ENCODE data around the gene CHD5. TPM values are rescaled to one million over a fixed set of nuclear protein-coding genes. Genes with fewer than 3 reads are reported as not detected.

CHD5 gene
- polyA plus RNA-seq, 3 donors: 0.07 TPM; not detected in 2

DNA sequence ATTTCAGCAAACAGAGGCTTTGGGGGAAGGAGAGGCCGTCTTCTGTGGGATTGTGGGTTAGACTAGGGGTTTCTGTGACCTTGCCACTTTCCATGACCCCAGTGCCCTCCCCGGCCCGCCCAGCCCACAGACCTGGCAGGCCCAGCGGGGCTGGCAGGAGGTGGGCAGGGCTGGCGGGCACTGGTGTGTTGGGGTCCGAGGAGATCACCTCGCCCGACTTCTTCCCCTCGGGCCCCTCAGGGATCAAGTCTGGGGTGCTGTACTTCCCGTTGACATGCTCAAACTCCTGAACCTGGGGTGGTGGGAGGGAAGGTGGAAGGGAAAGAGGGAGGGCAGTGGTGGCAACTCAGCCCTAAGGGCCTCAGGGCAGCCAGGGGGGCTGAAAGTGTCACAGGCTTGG is 56.3 kb downstream of the CHD5 start:
- H3K4me1 Mint-ChIP-seq: peaks cover 24% of the 10 kb centered on the region
- H3K27me3 Mint-ChIP-seq (ENCODE audit: low read depth in 3 of 3): peaks cover 4 to 13% (median 12%) of the 10 kb centered on the region in 3 donors
- no peaks in the 10 kb centered on the region for H3K36me3 ChIP-seq (replicated peaks in 1 of 2; ENCODE audit: control insufficient read depth in 1 of 2, insufficient read depth in 2 of 2, low read length in 2 of 2)
- no peak overlapping the region for H3K27ac ChIP-seq (ENCODE audit: low read depth in 1 of 2, low read length in 2 of 2)
- no peaks in the 10 kb centered on the region for H3K79me2 ChIP-seq (ENCODE audit: insufficient read depth, low read length)
- TF ChIP-seq CTCF (IDR thresholded peaks at IDR 0.05): no peak
- no peak overlapping the region for H3K27ac Mint-ChIP-seq
- H3K9me3 Mint-ChIP-seq: peaks cover 0 to 5% (median 0%) of the 10 kb centered on the region in 7 donors
- no peak for DNase-seq
- H2AFZ ChIP-seq (ENCODE audit: insufficient read depth, low read depth, low read length, poor library complexity, severe bottlenecking): no peak overlapping the region
- no peaks in the 10 kb centered on the region for H4K20me1 ChIP-seq (ENCODE audit: insufficient read depth, low read length)
- no peaks in the 10 kb centered on the region for H3K36me3 Mint-ChIP-seq
- 17% methylated on average over 7 of the region's 10 CpGs for WGBS (ENCODE audit: insufficient coverage)
- no peak overlapping the region for H3K4me3 ChIP-seq (replicated peaks in 1 of 3; ENCODE audit: low read depth in 2 of 3, low read length in 3 of 3)
- no peaks in the 10 kb centered on the region for H3K27me3 ChIP-seq (ENCODE audit: control insufficient read depth in 2 of 2, insufficient read depth in 2 of 2, low read length in 2 of 2)
- intact Hi-C loops (cut with micrococcal nuclease): no loop called here
- no peak overlapping the region for H3K4me2 ChIP-seq (replicated peaks; ENCODE audit: extremely low read depth, low read length, poor library complexity, severe bottlenecking)
- no peaks in the 10 kb centered on the region for H3K9me3 ChIP-seq (replicated peaks in 1 of 2; ENCODE audit: control insufficient read depth in 1 of 2, insufficient read depth in 1 of 2, low read length in 2 of 2)
- H3K4me3 Mint-ChIP-seq: no peak overlapping the region
- no peak overlapping the region for H3K9ac ChIP-seq (ENCODE audit: insufficient read depth, low read length, poor library complexity, severe bottlenecking)
- H3K4me1 ChIP-seq (ENCODE audit: control insufficient read depth in 1 of 2, insufficient read depth in 2 of 2, low read length in 2 of 2): peaks cover 14 to 18% of the 10 kb centered on the region in 2 donors

- peaks cover 0 to 5% (median 0%) of the 10 kb centered on the region in 7 donors for H3K9me3 Mint-ChIP-seq
- H3K27me3 Mint-ChIP-seq (ENCODE audit: low read depth in 3 of 3): peaks cover 5 to 12% (median 9%) of the 10 kb centered on the region in 3 donors
These were observed 57.0 kb downstream of the CHD5 start for GRCh38 chr1:6123083-6123482.

More at GRCh38 chr1:6123083-6123482, 57.0 kb downstream of the CHD5 start:
- no peak overlapping the region for H3K9ac ChIP-seq (ENCODE audit: insufficient read depth, low read length, poor library complexity, severe bottlenecking)
- no peak overlapping the region for H2AFZ ChIP-seq (ENCODE audit: insufficient read depth, low read depth, low read length, poor library complexity, severe bottlenecking)
- Mint-ChIP-seq H3K4me1 (peaks cover 24% of the 10 kb centered on the region), H3K27ac (no peak overlapping the region), H3K36me3 (no peaks in the 10 kb centered on the region), H3K4me3 (no peak overlapping the region)
- intact Hi-C loops (cut with micrococcal nuclease): no loop called here
- no peaks in the 10 kb centered on the region for H3K9me3 ChIP-seq (replicated peaks in 1 of 2; ENCODE audit: control insufficient read depth in 1 of 2, insufficient read depth in 1 of 2, low read length in 2 of 2)
- no peak overlapping the region for H3K27ac ChIP-seq (ENCODE audit: low read depth in 1 of 2, low read length in 2 of 2)
- no peaks in the 10 kb centered on the region for H3K27me3 ChIP-seq (ENCODE audit: control insufficient read depth in 2 of 2, insufficient read depth in 2 of 2, low read length in 2 of 2)
- WGBS (ENCODE audit: insufficient coverage): 0% methylated on average over 3 of the region's 7 CpGs
- peak; percentile 36 to 62 (median 58) for DNase-seq
- H3K79me2 ChIP-seq (ENCODE audit: insufficient read depth, low read length): no peaks in the 10 kb centered on the region
- H4K20me1 ChIP-seq (ENCODE audit: insufficient read depth, low read length): no peaks in the 10 kb centered on the region
- no peak overlapping the region for H3K4me2 ChIP-seq (replicated peaks; ENCODE audit: extremely low read depth, low read length, poor library complexity, severe bottlenecking)
- no peak for TF ChIP-seq CTCF (IDR thresholded peaks at IDR 0.05)
- peaks cover 14 to 18% of the 10 kb centered on the region in 2 donors for H3K4me1 ChIP-seq (ENCODE audit: control insufficient read depth in 1 of 2, insufficient read depth in 2 of 2, low read length in 2 of 2)
- H3K36me3 ChIP-seq (replicated peaks in 1 of 2; ENCODE audit: control insufficient read depth in 1 of 2, insufficient read depth in 2 of 2, low read length in 2 of 2): no peaks in the 10 kb centered on the region
- H3K4me3 ChIP-seq (replicated peaks in 1 of 3; ENCODE audit: low read depth in 2 of 3, low read length in 3 of 3): no peak overlapping the region

Measured in CD14-positive monocyte (primary cell).